A673 (cell line): ENCODE data around the gene PGAP6.

Experiments
- EZH2 ChIP-seq: fragments of 200-600 bp; sonication (generic); IDR thresholded peaks from 2 replicates; pipeline ENCODE4 v1.6.1; 2017; ENCODE audit warnings: borderline replicate concordance, low read depth, mild to moderate bottlenecking, mixed read lengths, antibody characterized with exemption, low read length; ENCODE audit not compliant: poor library complexity, severe bottlenecking
- TF ChIP-seq, protein P1 (sequence below): fragments of 300-800, 200-600 bp; sonication (generic); conservative IDR thresholded peaks from 2 replicates; pipeline ENCODE4 v1.5.1; 2017; ENCODE audit warnings: low read depth, mild to moderate bottlenecking, antibody characterized with exemption, low read length, moderate library complexity, mixed read lengths

DNA sequence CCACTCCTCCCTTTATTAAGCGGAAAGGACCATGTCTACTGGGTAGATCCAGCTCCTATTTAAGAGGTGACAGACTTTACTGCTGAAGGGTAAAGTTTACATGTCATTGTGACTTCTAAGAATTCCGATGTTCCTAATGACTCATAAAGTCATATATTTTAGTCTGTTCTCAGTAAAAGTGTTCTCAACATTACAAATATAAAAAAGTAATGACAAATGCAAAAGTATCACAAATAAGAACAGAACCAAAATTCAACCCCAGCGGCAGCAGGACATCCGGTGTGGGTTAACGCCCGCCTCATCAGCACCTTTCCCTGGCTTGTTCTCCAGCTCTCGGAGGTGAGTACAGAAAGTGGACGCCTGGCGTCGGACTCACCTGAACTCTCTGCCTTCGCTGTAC is 36.0 kb downstream of the PGAP6 start:
- TF ChIP-seq, protein P1, sequence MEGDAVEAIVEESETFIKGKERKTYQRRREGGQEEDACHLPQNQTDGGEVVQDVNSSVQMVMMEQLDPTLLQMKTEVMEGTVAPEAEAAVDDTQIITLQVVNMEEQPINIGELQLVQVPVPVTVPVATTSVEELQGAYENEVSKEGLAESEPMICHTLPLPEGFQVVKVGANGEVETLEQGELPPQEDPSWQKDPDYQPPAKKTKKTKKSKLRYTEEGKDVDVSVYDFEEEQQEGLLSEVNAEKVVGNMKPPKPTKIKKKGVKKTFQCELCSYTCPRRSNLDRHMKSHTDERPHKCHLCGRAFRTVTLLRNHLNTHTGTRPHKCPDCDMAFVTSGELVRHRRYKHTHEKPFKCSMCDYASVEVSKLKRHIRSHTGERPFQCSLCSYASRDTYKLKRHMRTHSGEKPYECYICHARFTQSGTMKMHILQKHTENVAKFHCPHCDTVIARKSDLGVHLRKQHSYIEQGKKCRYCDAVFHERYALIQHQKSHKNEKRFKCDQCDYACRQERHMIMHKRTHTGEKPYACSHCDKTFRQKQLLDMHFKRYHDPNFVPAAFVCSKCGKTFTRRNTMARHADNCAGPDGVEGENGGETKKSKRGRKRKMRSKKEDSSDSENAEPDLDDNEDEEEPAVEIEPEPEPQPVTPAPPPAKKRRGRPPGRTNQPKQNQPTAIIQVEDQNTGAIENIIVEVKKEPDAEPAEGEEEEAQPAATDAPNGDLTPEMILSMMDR, result no peak
- no peak for TF ChIP-seq EZH2
